HL-60 (cell line): Measurements from ENCODE around the gene TMOD1.

Experiments used
- DNase-seq, 2 experiments: peaks; one replicate each; pipeline ENCODE4 v3.0.0-alpha.2; 2010 to 2020; ENCODE audit warnings: low read depth in 1 of 2, low spot score in 1 of 2
- H3K27ac ChIP-seq: fragments of 250-450 bp; sonication (Bioruptor Pico); replicated peaks from 2 replicates; pipeline ENCODE4 v1.5.1; 2020; ENCODE audit warnings: mild to moderate bottlenecking, moderate library complexity
- H3K27me3 ChIP-seq: fragments of 250-450 bp; sonication (Bioruptor Pico); 2 replicates; pipeline ENCODE4 v1.5.1; 2021; ENCODE audit warnings: mild to moderate bottlenecking, moderate library complexity; ENCODE audit not compliant: insufficient read depth, poor library complexity, severe bottlenecking
- H3K4me3 ChIP-seq: replicated peaks from 2 replicates; pipeline ENCODE4 v1.5.1; 2011; ENCODE audit warnings: mild to moderate bottlenecking, control low read depth, low read length; ENCODE audit not compliant: insufficient read depth
- CTCF ChIP-seq: IDR thresholded peaks from one replicate; pipeline ENCODE4 v1.5.1; 2011; ENCODE audit warnings: low read length, control low read depth, inconsistent platforms; ENCODE audit not compliant: insufficient read depth
- GABPA ChIP-seq: IDR thresholded peaks from 2 replicates; pipeline ENCODE4 v1.6.1; 2012; ENCODE audit warnings: low read depth
- POLR2AphosphoS5 ChIP-seq: IDR thresholded peaks from 2 replicates; pipeline ENCODE4 v1.6.1; 2012; ENCODE audit warnings: low read depth
- REST ChIP-seq: IDR thresholded peaks from 2 replicates; pipeline ENCODE4 v1.6.1; 2012; ENCODE audit warnings: low read depth; ENCODE audit not compliant: insufficient replicate concordance
- SPI1 ChIP-seq: IDR thresholded peaks from 2 replicates; pipeline ENCODE4 v1.6.1; 2012; ENCODE audit warnings: low read depth, mild to moderate bottlenecking, borderline replicate concordance

The TMOD1 gene

GRCh38 chr9:97504381-97505216 is 3.1 kb downstream of the TMOD1 start:
- H3K27ac ChIP-seq: no peak overlapping the region
- no peak overlapping the region for H3K4me3 ChIP-seq
- no peak for TF ChIP-seq SPI1
- no peak for DNase-seq
- H3K27me3 ChIP-seq: peaks cover 38% of the 10 kb centered on the region

DNA sequence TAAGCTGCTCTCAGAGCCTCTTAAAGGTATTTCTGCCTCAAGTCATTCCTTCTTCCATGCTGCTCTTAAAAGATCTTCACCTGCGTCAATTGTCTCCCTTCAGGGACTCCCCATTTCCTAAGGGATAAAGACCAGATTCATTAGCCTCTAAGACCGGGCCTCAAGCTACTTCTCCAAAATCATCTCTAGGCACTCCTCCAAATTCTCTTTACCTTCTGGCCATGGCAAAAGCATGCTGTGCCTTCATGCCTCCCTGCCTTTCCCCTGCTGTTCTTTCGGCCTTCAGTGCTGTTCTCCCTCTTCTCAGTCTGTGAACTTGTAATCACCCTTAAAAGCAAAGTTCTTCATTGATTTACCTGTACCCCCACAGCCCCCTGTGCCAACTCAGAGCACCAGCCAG is 4.4 kb downstream of the TMOD1 start:
- no peak for DNase-seq
- TF ChIP-seq GABPA (no peak), SPI1 (no peak), CTCF (no peak), REST (no peak), POLR2AphosphoS5 (no peak)
- H3K4me3 ChIP-seq: no peak overlapping the region
- H3K27ac ChIP-seq: no peak overlapping the region
- H3K27me3 ChIP-seq: peaks cover 32% of the 10 kb centered on the region

- no peak for TF ChIP-seq SPI1
- TF ChIP-seq CTCF: no peak
- TF ChIP-seq GABPA: no peak
- TF ChIP-seq REST: no peak
- TF ChIP-seq POLR2AphosphoS5: no peak
- Histone ChIP-seq H3K27me3 (peaks cover 29% of the 10 kb centered on the region), H3K4me3 (no peak overlapping the region), H3K27ac (no peak overlapping the region)
- no peak for DNase-seq
These were observed 4.8 kb downstream of the TMOD1 start for GRCh38 chr9:97506306-97506705.

- TF ChIP-seq SPI1 (no peak), CTCF (no peak), REST (no peak), POLR2AphosphoS5 (no peak), GABPA (no peak)
- H3K27ac ChIP-seq: no peak overlapping the region
- no peak overlapping the region for H3K4me3 ChIP-seq
- DNase-seq: no peak
- peaks cover 28% of the 10 kb centered on the region for H3K27me3 ChIP-seq
These were observed 5.3 kb downstream of the TMOD1 start for GRCh38 chr9:97506787-97507186.
